ENCODE measurements around the gene FGF12. TPM values are rescaled to one million over a fixed set of nuclear protein-coding genes. Genes with fewer than 3 reads are reported as not detected.

Gene FGF12
- total RNA-seq, 2 experiments from 2014 or later: not detected

GRCh38 chr3:192317564-192317963, 409.8 kb downstream of the FGF12 start:
- H3K27ac Mint-ChIP-seq: no peak overlapping the region
- no peaks in the 10 kb centered on the region for H3K9me3 Mint-ChIP-seq
- H3K36me3 ChIP-seq (ENCODE audit: insufficient read depth, low read length): no peaks in the 10 kb centered on the region
- CTCF ChIA-PET: no interaction called here
- H3K9me3 ChIP-seq (ENCODE audit: control insufficient read depth in 1 of 2, insufficient read depth in 1 of 2, low read length in 2 of 2): peaks cover 0 to 4% of the 10 kb centered on the region in 2 experiments
- no peak overlapping the region for H3K4me3 Mint-ChIP-seq
- intact Hi-C loops (cut with DNase I, micrococcal nuclease): no loop called here
- H3K4me3 ChIP-seq (ENCODE audit: low read length): no peak overlapping the region
- no peaks in the 10 kb centered on the region for H3K27me3 ChIP-seq (ENCODE audit: control insufficient read depth in 1 of 2, insufficient read depth in 2 of 2, low read length in 2 of 2)
- no peaks in the 10 kb centered on the region for H3K4me1 Mint-ChIP-seq (ENCODE audit: low read depth)
- no peak for TF ChIP-seq CTCF (IDR thresholded peaks at IDR 0.05)
- ATAC-seq (ENCODE audit: poor library complexity) (no peak), DNase-seq (no peak)
- no peaks in the 10 kb centered on the region for H3K27me3 Mint-ChIP-seq
- no peak overlapping the region for H3K27ac ChIP-seq (ENCODE audit: low read depth in 1 of 2, low read length in 2 of 2)
- H3K36me3 Mint-ChIP-seq (ENCODE audit: low read depth): no peaks in the 10 kb centered on the region
- POLR2A ChIA-PET: no interaction called here
- no peaks in the 10 kb centered on the region for H3K4me1 ChIP-seq (ENCODE audit: insufficient read depth, low read length)

GRCh38 chr3:192313605-192314004, 413.7 kb downstream of the FGF12 start:
- no peak for TF ChIP-seq CTCF (IDR thresholded peaks at IDR 0.05)
- Histone ChIP-seq H3K27me3 (ENCODE audit: control insufficient read depth in 1 of 2, insufficient read depth in 2 of 2, low read length in 2 of 2) (no peaks in the 10 kb centered on the region), H3K27ac (ENCODE audit: low read depth in 1 of 2, low read length in 2 of 2) (no peak overlapping the region), H3K4me1 (ENCODE audit: insufficient read depth, low read length) (no peaks in the 10 kb centered on the region), H3K9me3 (ENCODE audit: control insufficient read depth in 1 of 2, insufficient read depth in 1 of 2, low read length in 2 of 2) (peaks cover 0 to 4% of the 10 kb centered on the region in 2 experiments), H3K36me3 (ENCODE audit: insufficient read depth, low read length) (no peaks in the 10 kb centered on the region), H3K4me3 (ENCODE audit: low read length) (no peak overlapping the region)
- POLR2A ChIA-PET: no interaction called here
- Mint-ChIP-seq H3K27me3 (no peaks in the 10 kb centered on the region), H3K27ac (no peak overlapping the region), H3K4me3 (no peak overlapping the region), H3K9me3 (no peaks in the 10 kb centered on the region), H3K4me1 (ENCODE audit: low read depth) (no peaks in the 10 kb centered on the region), H3K36me3 (ENCODE audit: low read depth) (no peaks in the 10 kb centered on the region)
- ATAC-seq (ENCODE audit: poor library complexity): no peak
- CTCF ChIA-PET: no interaction called here
- no peak for DNase-seq
- intact Hi-C loops (cut with DNase I, micrococcal nuclease): no loop called here

- DNase-seq (no peak), ATAC-seq (ENCODE audit: poor library complexity) (no peak)
- intact Hi-C loops (cut with DNase I, micrococcal nuclease): no loop called here
- Histone ChIP-seq H3K4me3 (ENCODE audit: low read length) (no peak overlapping the region), H3K36me3 (ENCODE audit: insufficient read depth, low read length) (no peaks in the 10 kb centered on the region), H3K27ac (ENCODE audit: low read depth in 1 of 2, low read length in 2 of 2) (no peak overlapping the region), H3K27me3 (ENCODE audit: control insufficient read depth in 1 of 2, insufficient read depth in 2 of 2, low read length in 2 of 2) (no peaks in the 10 kb centered on the region), H3K4me1 (ENCODE audit: insufficient read depth, low read length) (no peaks in the 10 kb centered on the region), H3K9me3 (ENCODE audit: control insufficient read depth in 1 of 2, insufficient read depth in 1 of 2, low read length in 2 of 2) (no peaks in the 10 kb centered on the region)
- H3K27me3 Mint-ChIP-seq: no peaks in the 10 kb centered on the region
- no peaks in the 10 kb centered on the region for H3K36me3 Mint-ChIP-seq (ENCODE audit: low read depth)
- no peaks in the 10 kb centered on the region for H3K9me3 Mint-ChIP-seq
- no peaks in the 10 kb centered on the region for H3K4me1 Mint-ChIP-seq (ENCODE audit: low read depth)
- CTCF ChIA-PET: no interaction called here
- no peak for TF ChIP-seq CTCF (IDR thresholded peaks at IDR 0.05)
- no peak overlapping the region for H3K27ac Mint-ChIP-seq
- POLR2A ChIA-PET: no interaction called here
- no peak overlapping the region for H3K4me3 Mint-ChIP-seq
Observed at GRCh38 chr3:192307631-192308030, 419.7 kb downstream of the FGF12 start.
